ENCODE results near the gene BCL7C.
A peak's percentile ranks its signal among the peaks of the same experiment; 100 is the strongest.
"Not testable (repeated sequence)": the region's sequence is repeated elsewhere in the genome, so short reads cannot be mapped to it uniquely, and the experiment has no call there.

BCL7C gene

DNA sequence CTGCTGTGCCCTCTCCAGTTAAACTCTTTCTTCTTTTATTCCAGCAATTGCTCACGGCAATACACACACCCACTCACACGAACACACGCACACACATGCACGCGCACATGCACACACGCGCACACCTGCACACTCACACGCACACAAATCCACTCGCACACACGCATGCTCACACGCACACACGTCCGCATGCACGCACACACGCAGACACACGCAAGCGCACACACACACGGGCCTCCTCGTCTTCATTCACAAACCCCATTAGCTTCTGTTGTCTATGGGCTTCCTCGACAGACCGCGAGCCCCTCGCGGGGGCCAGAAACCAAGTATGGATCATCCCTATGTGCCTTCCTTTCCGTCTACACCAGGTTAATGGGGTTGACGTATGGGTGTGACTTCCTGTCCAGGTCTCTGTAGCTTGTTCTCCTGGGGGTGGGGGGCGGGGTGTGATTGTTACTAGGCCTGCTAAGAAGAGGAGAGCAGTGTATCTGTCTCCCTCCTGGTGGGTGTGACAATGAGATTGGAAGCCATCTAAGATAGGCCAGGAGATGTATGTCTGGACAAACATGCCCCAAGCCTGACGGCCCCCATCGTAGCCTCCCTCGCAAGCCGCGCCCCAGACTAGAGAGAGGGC is 1.9 kb upstream of the BCL7C start:
- H3K36me3 ChIP-seq (ENCODE audit: control insufficient read depth in 2 of 2, insufficient read depth in 2 of 2, low read length in 2 of 2), result no peaks in the 10 kb centered on the region
- H3K9ac ChIP-seq (ENCODE audit: low read depth in 1 of 2, low read length in 2 of 2), result peak overlapping the region in 1 of 2 donors; percentile 29
- no peaks in the 10 kb centered on the region for H3K9me3 ChIP-seq (ENCODE audit: control insufficient read depth in 2 of 2, low read length in 2 of 2)
- peaks cover 28 to 31% of the 10 kb centered on the region in 2 donors for H3K4me1 ChIP-seq (ENCODE audit: control insufficient read depth in 2 of 2, insufficient read depth in 2 of 2, low read length in 2 of 2)
- H3K4me3 ChIP-seq (ENCODE audit: low read length in 2 of 2), result no peak overlapping the region
- H3K27me3 ChIP-seq (ENCODE audit: control insufficient read depth in 2 of 2, insufficient read depth in 2 of 2, low read length in 2 of 2), result no peaks in the 10 kb centered on the region
- peak overlapping the region; percentile 88 to 95 for H3K27ac ChIP-seq (ENCODE audit: low read depth in 2 of 2, low read length in 2 of 2)

DNA sequence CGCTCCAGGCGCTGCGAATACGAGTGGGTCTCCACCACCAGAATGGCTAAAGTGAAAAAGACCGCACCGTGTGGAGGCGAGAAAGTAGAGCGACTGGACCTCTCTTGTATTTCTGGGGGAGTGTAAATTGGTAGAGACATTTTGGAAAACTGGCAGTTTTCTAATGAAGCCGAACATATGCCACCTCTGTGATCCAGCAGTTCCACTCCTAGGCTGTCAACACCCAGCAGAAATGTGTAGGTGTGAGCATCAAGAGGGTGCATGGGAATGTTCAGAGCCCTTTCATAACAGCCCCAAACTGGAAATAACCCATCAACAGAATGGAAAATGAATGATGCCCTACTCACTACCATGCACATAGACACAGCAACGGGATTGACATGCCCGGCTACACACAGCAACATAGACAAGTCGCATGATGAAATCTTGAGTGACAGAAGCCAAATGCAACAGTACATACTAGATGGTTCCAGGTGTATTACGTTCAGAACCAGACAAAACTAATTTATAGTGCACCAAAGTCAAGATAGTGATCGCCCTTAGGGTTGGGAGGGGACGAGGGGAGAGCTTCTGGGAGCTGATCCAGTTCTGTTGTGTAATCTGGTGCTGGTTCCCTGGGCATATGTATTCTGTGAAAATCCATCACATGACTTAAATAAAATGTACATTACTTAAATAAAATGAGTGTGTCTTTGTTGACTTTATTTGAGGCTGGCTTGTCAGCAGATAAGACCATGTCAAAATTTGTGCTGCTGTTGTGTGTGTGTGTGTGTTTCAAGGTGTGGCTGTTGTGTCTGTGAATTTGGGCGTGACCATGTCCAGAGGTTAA is 877 bp upstream of the BCL7C start:
- peak overlapping the region; percentile 76 to 78 for H3K4me3 ChIP-seq (ENCODE audit: low read length in 2 of 2)

DNA sequence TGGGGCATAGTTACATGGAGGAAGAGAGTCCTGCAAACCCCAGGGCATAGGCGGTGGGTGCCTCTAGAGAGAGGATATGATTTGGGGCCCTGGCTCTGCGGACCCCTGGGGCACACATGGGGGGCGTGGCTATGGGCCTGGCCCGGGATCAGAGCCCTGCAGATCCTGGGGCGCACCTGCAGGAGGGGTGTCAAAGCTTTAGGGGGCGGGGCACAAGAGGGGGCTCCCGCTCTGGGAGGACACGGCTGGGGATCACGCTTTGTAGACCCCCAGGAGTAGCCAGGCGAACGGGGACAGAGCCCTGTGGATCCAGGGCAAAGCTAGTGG is 497 bp downstream of the BCL7C start:
- peaks cover 7 to 11% of the 10 kb centered on the region in 2 donors for H3K36me3 ChIP-seq (ENCODE audit: control insufficient read depth in 2 of 2, insufficient read depth in 2 of 2, low read length in 2 of 2)
- peak overlapping the region; percentile 84 to 92 for H3K27ac ChIP-seq (ENCODE audit: low read depth in 2 of 2, low read length in 2 of 2)
- peak overlapping the region; percentile 91 to 96 for H3K4me3 ChIP-seq (ENCODE audit: low read length in 2 of 2)
- no peaks in the 10 kb centered on the region for H3K27me3 ChIP-seq (ENCODE audit: control insufficient read depth in 2 of 2, insufficient read depth in 2 of 2, low read length in 2 of 2)
- peak overlapping the region; percentile 97 to 98 for H3K9ac ChIP-seq (ENCODE audit: low read depth in 1 of 2, low read length in 2 of 2)
- no peaks in the 10 kb centered on the region for H3K9me3 ChIP-seq (ENCODE audit: control insufficient read depth in 2 of 2, low read length in 2 of 2)
- H3K4me1 ChIP-seq (ENCODE audit: control insufficient read depth in 2 of 2, insufficient read depth in 2 of 2, low read length in 2 of 2), result peaks cover 28 to 31% of the 10 kb centered on the region in 2 donors

More for the DNA sequence above, 877 bp upstream of the BCL7C start:
- H3K36me3 ChIP-seq (ENCODE audit: control insufficient read depth in 2 of 2, insufficient read depth in 2 of 2, low read length in 2 of 2), result peaks cover 0 to 2% of the 10 kb centered on the region in 2 donors
- peak overlapping the region; percentile 92 for H3K27ac ChIP-seq (ENCODE audit: low read depth in 2 of 2, low read length in 2 of 2)
- peaks cover 28 to 31% of the 10 kb centered on the region in 2 donors for H3K4me1 ChIP-seq (ENCODE audit: control insufficient read depth in 2 of 2, insufficient read depth in 2 of 2, low read length in 2 of 2)
- peak overlapping the region; percentile 56 to 83 for H3K9ac ChIP-seq (ENCODE audit: low read depth in 1 of 2, low read length in 2 of 2)
- no peaks in the 10 kb centered on the region for H3K9me3 ChIP-seq (ENCODE audit: control insufficient read depth in 2 of 2, low read length in 2 of 2)
- no peaks in the 10 kb centered on the region for H3K27me3 ChIP-seq (ENCODE audit: control insufficient read depth in 2 of 2, insufficient read depth in 2 of 2, low read length in 2 of 2)

DNA sequence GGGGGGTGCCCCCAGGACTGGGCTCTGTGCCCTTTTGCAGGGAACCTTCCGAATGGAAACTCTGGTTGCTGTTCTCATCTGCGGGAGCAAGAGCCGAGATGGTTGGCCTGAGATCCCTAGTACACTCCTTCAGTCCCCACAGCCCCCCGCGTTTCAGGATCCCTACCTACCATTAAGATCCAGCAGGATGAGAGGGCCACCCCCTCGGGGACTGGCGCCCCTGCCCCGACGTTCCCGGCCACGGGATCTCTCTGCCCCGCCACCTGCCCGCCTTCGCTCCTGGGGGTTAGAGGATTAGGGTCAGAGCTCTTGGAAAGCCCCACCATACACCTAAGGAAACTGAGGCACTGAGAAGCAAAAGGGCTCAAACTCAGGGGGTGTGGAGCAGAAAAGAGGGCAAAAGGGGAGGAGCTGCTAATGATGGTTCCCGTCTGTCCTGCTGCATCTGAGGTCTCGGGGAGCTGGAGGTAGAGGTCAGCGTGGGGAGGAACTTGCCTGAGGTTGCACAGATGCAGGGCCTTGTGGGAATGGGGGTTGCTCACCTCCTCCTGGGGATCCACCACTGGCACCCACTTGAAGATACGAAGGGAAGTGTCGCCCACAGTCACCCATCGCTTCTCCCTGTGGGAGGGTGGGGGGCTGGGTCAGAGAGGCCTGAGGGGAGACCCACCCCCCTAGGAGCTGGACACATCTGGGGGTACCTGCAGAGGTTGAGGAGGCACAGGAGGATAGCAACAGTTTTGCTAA is 1.0 kb downstream of the BCL7C start:
- no peaks in the 10 kb centered on the region for H3K9me3 ChIP-seq (ENCODE audit: control insufficient read depth in 2 of 2, low read length in 2 of 2)
- H3K27ac ChIP-seq (ENCODE audit: low read depth in 2 of 2, low read length in 2 of 2), result peak overlapping the region in 1 of 2 donors; percentile 84
- peak overlapping the region; percentile 97 to 98 for H3K9ac ChIP-seq (ENCODE audit: low read depth in 1 of 2, low read length in 2 of 2)
- no peaks in the 10 kb centered on the region for H3K27me3 ChIP-seq (ENCODE audit: control insufficient read depth in 2 of 2, insufficient read depth in 2 of 2, low read length in 2 of 2)
- peak overlapping the region; percentile 91 to 96 for H3K4me3 ChIP-seq (ENCODE audit: low read length in 2 of 2)
- H3K4me1 ChIP-seq (ENCODE audit: control insufficient read depth in 2 of 2, insufficient read depth in 2 of 2, low read length in 2 of 2), result peaks cover 28 to 31% of the 10 kb centered on the region in 2 donors
- H3K36me3 ChIP-seq (ENCODE audit: control insufficient read depth in 2 of 2, insufficient read depth in 2 of 2, low read length in 2 of 2), result peaks cover 7 to 11% of the 10 kb centered on the region in 2 donors

DNA sequence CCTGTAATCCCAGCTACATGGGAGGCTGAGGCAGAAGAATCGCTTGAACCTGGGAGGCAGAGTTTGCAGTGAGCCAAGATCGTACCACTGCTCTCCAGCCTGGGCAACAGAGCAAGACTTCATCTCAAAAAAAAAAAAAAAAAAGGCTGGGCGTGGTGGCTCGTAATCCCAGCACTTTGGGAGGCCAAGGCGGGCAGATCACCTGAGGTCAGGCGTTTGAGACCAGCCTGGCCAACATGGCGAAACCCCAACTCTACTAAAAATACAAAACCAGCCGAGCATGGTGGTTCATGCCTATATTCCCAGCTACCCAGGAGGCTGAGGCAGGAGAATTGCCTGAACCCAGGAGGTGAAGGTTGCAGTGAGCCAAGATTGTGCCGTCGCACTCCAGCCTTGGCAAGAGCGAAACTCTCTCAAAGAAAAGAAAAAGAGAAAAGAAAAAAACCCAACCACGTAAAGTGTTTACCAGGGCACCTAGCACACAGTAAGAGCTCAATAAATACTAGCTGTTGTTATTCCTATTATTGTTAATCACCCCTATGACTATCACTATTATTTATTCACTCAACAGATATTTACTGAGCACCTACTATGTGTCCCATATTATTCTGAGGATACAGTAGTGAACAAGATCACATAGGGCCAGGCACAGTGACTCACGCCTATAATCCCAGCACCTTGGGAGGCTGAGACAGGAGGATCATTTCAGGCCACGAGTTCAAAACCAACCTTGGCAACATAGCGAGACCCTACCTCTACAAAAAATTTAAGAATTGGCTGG is 2.6 kb downstream of the BCL7C start:
- Histone ChIP-seq H3K36me3 (ENCODE audit: control insufficient read depth in 2 of 2, insufficient read depth in 2 of 2, low read length in 2 of 2) (peaks cover 10 to 11% of the 10 kb centered on the region in 2 donors), H3K4me1 (ENCODE audit: control insufficient read depth in 2 of 2, insufficient read depth in 2 of 2, low read length in 2 of 2) (peaks cover 28 to 30% of the 10 kb centered on the region in 2 donors)
- not testable (repeated sequence) for H3K27ac ChIP-seq (ENCODE audit: low read depth in 2 of 2, low read length in 2 of 2); H3K9ac ChIP-seq (ENCODE audit: low read depth in 1 of 2, low read length in 2 of 2); H3K9me3 ChIP-seq (ENCODE audit: control insufficient read depth in 2 of 2, low read length in 2 of 2); H3K4me3 ChIP-seq (ENCODE audit: low read length in 2 of 2); H3K27me3 ChIP-seq (ENCODE audit: control insufficient read depth in 2 of 2, insufficient read depth in 2 of 2, low read length in 2 of 2)

DNA sequence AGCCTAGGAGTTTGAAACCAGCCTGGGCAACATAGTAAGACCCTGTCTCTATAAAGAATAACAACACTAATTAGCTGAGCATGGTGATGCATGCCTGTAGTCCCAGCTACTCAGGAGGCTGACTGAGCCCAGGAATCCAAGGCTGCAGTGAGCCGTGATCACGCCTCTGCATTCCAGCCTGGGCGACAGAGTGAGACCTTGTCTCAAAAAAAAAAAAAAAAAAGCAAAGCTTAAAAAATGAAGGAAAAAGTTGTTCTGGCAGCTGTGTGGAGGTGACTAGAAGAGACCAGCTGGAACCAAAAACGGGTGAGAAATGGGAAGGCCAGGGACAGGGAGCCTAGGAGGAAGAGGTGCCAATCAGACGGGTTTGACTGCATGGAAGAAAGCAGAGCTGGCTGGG is 4.2 kb downstream of the BCL7C start:
- Histone ChIP-seq H3K9me3 (ENCODE audit: control insufficient read depth in 2 of 2, low read length in 2 of 2) (no peaks in the 10 kb centered on the region), H3K4me3 (ENCODE audit: low read length in 2 of 2) (no peak overlapping the region), H3K36me3 (ENCODE audit: control insufficient read depth in 2 of 2, insufficient read depth in 2 of 2, low read length in 2 of 2) (peaks cover 13 to 17% of the 10 kb centered on the region in 2 donors), H3K27ac (ENCODE audit: low read depth in 2 of 2, low read length in 2 of 2) (no peak overlapping the region), H3K4me1 (ENCODE audit: control insufficient read depth in 2 of 2, insufficient read depth in 2 of 2, low read length in 2 of 2) (peaks cover 14 to 16% of the 10 kb centered on the region in 2 donors), H3K27me3 (ENCODE audit: control insufficient read depth in 2 of 2, insufficient read depth in 2 of 2, low read length in 2 of 2) (no peaks in the 10 kb centered on the region), H3K9ac (ENCODE audit: low read depth in 1 of 2, low read length in 2 of 2) (no peak overlapping the region)

DNA sequence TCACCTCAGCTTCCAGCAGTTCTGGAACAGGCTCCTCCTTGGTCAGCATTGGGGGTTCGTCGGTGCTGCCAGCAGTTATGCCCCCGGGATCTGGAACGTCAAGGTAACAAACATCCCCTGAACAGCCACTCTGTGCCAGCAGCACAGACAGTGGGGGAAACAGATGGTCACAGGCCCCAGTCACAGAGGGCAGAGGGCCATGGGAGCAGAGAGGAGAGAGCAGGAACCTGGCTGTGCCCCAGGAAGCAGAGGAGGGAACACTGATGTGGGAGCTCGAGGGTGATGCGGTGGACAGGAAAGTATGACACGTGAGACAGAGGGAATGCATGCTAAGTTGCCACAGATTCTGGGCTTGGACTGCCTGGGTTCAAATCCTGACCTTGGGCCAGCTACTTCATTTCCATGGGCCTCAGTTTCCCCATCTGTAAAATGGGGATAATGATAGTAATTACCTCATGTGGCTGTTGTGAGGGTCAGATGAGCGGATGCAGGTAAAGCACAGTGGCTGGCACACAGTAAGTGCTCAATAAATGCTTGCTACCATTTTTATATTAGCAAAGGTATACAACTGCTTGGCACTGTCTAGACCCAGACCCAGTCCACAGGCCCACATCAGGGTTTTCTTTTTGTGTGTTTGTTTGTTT is 4.9 kb downstream of the BCL7C start:
- Histone ChIP-seq H3K9ac (ENCODE audit: low read depth in 1 of 2, low read length in 2 of 2) (no peak overlapping the region), H3K27me3 (ENCODE audit: control insufficient read depth in 2 of 2, insufficient read depth in 2 of 2, low read length in 2 of 2) (no peaks in the 10 kb centered on the region), H3K9me3 (ENCODE audit: control insufficient read depth in 2 of 2, low read length in 2 of 2) (no peaks in the 10 kb centered on the region), H3K4me1 (ENCODE audit: control insufficient read depth in 2 of 2, insufficient read depth in 2 of 2, low read length in 2 of 2) (peaks cover 8 to 10% of the 10 kb centered on the region in 2 donors), H3K36me3 (ENCODE audit: control insufficient read depth in 2 of 2, insufficient read depth in 2 of 2, low read length in 2 of 2) (peaks cover 13 to 17% of the 10 kb centered on the region in 2 donors), H3K27ac (ENCODE audit: low read depth in 2 of 2, low read length in 2 of 2) (no peak overlapping the region), H3K4me3 (ENCODE audit: low read length in 2 of 2) (no peak overlapping the region)

DNA sequence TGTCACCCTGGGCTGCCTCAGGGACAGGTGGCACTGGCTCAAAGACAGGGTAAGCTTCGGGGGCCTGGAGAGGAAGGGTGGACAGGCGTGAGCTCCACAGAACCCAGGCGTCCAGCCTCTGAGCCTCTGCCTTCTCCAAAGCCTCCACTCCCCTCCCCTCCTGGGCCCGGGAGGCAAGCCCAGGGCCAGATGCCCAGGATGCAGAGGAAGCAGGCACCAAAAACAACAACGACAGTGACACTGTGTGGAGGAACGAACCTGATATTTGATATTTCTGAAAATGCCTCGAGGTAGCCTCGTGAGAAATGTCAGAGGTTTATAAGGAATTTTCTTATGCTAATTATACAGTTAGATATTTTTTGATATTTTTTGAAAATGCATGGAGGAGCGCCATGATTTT is 6.0 kb downstream of the BCL7C start:
- H3K9me3 ChIP-seq (ENCODE audit: control insufficient read depth in 2 of 2, low read length in 2 of 2), result no peaks in the 10 kb centered on the region
- no peak overlapping the region for H3K9ac ChIP-seq (ENCODE audit: low read depth in 1 of 2, low read length in 2 of 2)
- H3K27ac ChIP-seq (ENCODE audit: low read depth in 2 of 2, low read length in 2 of 2), result no peak overlapping the region
- no peaks in the 10 kb centered on the region for H3K27me3 ChIP-seq (ENCODE audit: control insufficient read depth in 2 of 2, insufficient read depth in 2 of 2, low read length in 2 of 2)
- H3K4me1 ChIP-seq (ENCODE audit: control insufficient read depth in 2 of 2, insufficient read depth in 2 of 2, low read length in 2 of 2), result peaks cover 2 to 6% of the 10 kb centered on the region in 2 donors
- peaks cover 13 to 17% of the 10 kb centered on the region in 2 donors for H3K36me3 ChIP-seq (ENCODE audit: control insufficient read depth in 2 of 2, insufficient read depth in 2 of 2, low read length in 2 of 2)
- H3K4me3 ChIP-seq (ENCODE audit: low read length in 2 of 2), result no peak overlapping the region

DNA sequence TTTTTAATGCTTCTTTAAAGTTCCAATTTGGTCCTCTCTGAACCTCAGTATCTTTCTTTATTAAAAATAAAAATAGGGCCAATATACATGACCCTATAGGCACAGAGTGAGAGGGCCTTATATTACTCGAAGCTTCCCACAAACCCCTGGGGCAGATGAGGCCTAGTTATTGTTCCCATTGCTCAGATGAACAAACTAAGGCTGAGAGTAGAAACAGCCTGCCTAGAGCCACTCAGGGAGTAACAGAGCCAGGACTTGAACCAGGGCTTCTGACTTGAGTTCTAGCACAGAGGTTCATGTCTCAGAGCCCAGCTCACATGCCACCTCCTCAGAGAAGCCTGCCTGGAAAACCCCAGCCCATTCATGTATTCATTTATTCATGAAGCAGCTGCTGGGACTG is 7.7 kb downstream of the BCL7C start:
- Histone ChIP-seq H3K9ac (ENCODE audit: low read depth in 1 of 2, low read length in 2 of 2) (no peak overlapping the region), H3K36me3 (ENCODE audit: control insufficient read depth in 2 of 2, insufficient read depth in 2 of 2, low read length in 2 of 2) (peaks cover 13 to 19% of the 10 kb centered on the region in 2 donors), H3K9me3 (ENCODE audit: control insufficient read depth in 2 of 2, low read length in 2 of 2) (no peaks in the 10 kb centered on the region), H3K4me1 (ENCODE audit: control insufficient read depth in 2 of 2, insufficient read depth in 2 of 2, low read length in 2 of 2) (peaks cover 8 to 17% of the 10 kb centered on the region in 2 donors), H3K27me3 (ENCODE audit: control insufficient read depth in 2 of 2, insufficient read depth in 2 of 2, low read length in 2 of 2) (no peaks in the 10 kb centered on the region), H3K27ac (ENCODE audit: low read depth in 2 of 2, low read length in 2 of 2) (no peak overlapping the region), H3K4me3 (ENCODE audit: low read length in 2 of 2) (no peak overlapping the region)

All from mucosa of rectum (tissue), 2 donors.